Measurements from ENCODE around the gene MRGPRF. TPM values are rescaled to one million over a fixed set of nuclear protein-coding genes. Genes with fewer than 3 reads are reported as not detected.

Gene MRGPRF
- total RNA-seq, 1 donor from 2014 or later, result 8.8 TPM

- Mint-ChIP-seq H3K27me3 (ENCODE audit: low read depth) (peaks cover 40% of the 10 kb centered on the region), H3K4me3 (ENCODE audit: unreplicated experiment) (no peak overlapping the region), H3K9me3 (ENCODE audit: low read depth) (peaks cover 28% of the 10 kb centered on the region), H3K27ac (ENCODE audit: unreplicated experiment) (no peak overlapping the region), H3K4me1 (ENCODE audit: low read depth) (peaks cover 7% of the 10 kb centered on the region), H3K36me3 (ENCODE audit: low read depth) (peaks cover 14% of the 10 kb centered on the region)
- TF ChIP-seq CTCF (IDR thresholded peaks at IDR 0.05), result no peak
- DNase-seq (ENCODE audit: low spot score), result peak; percentile 4
Observed at GRCh38 chr11:68983801-68984200, 29.2 kb downstream of the MRGPRF start.

- H3K4me3 Mint-ChIP-seq (ENCODE audit: unreplicated experiment), result no peak overlapping the region
- no peak overlapping the region for H3K27ac Mint-ChIP-seq (ENCODE audit: unreplicated experiment)
- DNase-seq (ENCODE audit: low spot score), result no peak
- peaks cover 41% of the 10 kb centered on the region for H3K27me3 Mint-ChIP-seq (ENCODE audit: low read depth)
- TF ChIP-seq CTCF (IDR thresholded peaks at IDR 0.05), result no peak
- H3K9me3 Mint-ChIP-seq (ENCODE audit: low read depth), result peaks cover 23% of the 10 kb centered on the region
- peaks cover 3% of the 10 kb centered on the region for H3K4me1 Mint-ChIP-seq (ENCODE audit: low read depth)
- peaks cover 13% of the 10 kb centered on the region for H3K36me3 Mint-ChIP-seq (ENCODE audit: low read depth)
Observed at GRCh38 chr11:68982134-68982533, 30.9 kb downstream of the MRGPRF start.

GRCh38 chr11:68980776-68981065, 32.3 kb downstream of the MRGPRF start, which contains the start of gene MRGPRD:
Gene MRGPRD (minus strand): TSS chr11:68980986. CDS start chr11:68980986, 0 bp downstream.
- H3K27ac Mint-ChIP-seq (ENCODE audit: unreplicated experiment), result no peak within 1 kb of the TSS
- H3K4me3 Mint-ChIP-seq (ENCODE audit: unreplicated experiment), result no peak within 1 kb of the TSS
- peaks cover 4% of the 10 kb centered on the region for H3K36me3 Mint-ChIP-seq (ENCODE audit: low read depth)

GRCh38 chr11:68979931-68980775, 32.9 kb downstream of the MRGPRF start:
- Mint-ChIP-seq H3K4me1 (ENCODE audit: low read depth) (no peaks in the 10 kb centered on the region), H3K36me3 (ENCODE audit: low read depth) (peaks cover 4% of the 10 kb centered on the region), H3K27me3 (ENCODE audit: low read depth) (peaks cover 35% of the 10 kb centered on the region), H3K9me3 (ENCODE audit: low read depth) (peaks cover 14% of the 10 kb centered on the region), H3K4me3 (ENCODE audit: unreplicated experiment) (no peak overlapping the region), H3K27ac (ENCODE audit: unreplicated experiment) (no peak overlapping the region)
- no peak for TF ChIP-seq CTCF (IDR thresholded peaks at IDR 0.05)
- DNase-seq (ENCODE audit: low spot score), result peak; percentile 78

More at GRCh38 chr11:68980776-68981065, 32.3 kb downstream of the MRGPRF start, which contains the start of gene MRGPRD:
- Mint-ChIP-seq H3K4me1 (ENCODE audit: low read depth) (no peaks in the 10 kb centered on the region), H3K9me3 (ENCODE audit: low read depth) (peaks cover 14% of the 10 kb centered on the region), H3K27me3 (ENCODE audit: low read depth) (peaks cover 36% of the 10 kb centered on the region)
- no peak for TF ChIP-seq CTCF (IDR thresholded peaks at IDR 0.05)
- no peak for DNase-seq (ENCODE audit: low spot score)

- Mint-ChIP-seq H3K4me3 (ENCODE audit: unreplicated experiment) (no peak overlapping the region), H3K9me3 (ENCODE audit: low read depth) (peaks cover 14% of the 10 kb centered on the region), H3K36me3 (ENCODE audit: low read depth) (peaks cover 4% of the 10 kb centered on the region), H3K27ac (ENCODE audit: unreplicated experiment) (no peak overlapping the region), H3K27me3 (ENCODE audit: low read depth) (peaks cover 28% of the 10 kb centered on the region), H3K4me1 (ENCODE audit: low read depth) (no peaks in the 10 kb centered on the region)
- TF ChIP-seq CTCF (IDR thresholded peaks at IDR 0.05), result no peak
- DNase-seq (ENCODE audit: low spot score), result peak; percentile 69
Observed at GRCh38 chr11:68978931-68979594, 34.0 kb downstream of the MRGPRF start.

All from chondrocyte (in vitro differentiated cells).